ENCODE results near the gene PBOV1.

GRCh38 chr6:138248878-138249277, 30.6 kb upstream of the PBOV1 start:
- TF ChIP-seq POLR2AphosphoS5 (IDR thresholded peaks at IDR 0.05), result no peak
- TF ChIP-seq CTCF (IDR thresholded peaks at IDR 0.05), result no peak

Data from stomach (tissue), 4 donors.